H9 (cell line): Measurements from ENCODE around the gene DIP2C. TPM values are rescaled to one million over a fixed set of nuclear protein-coding genes. Genes with fewer than 3 reads are reported as not detected.

ENCODE experiments used
- DNase-seq: peaks from one replicate; pipeline ENCODE4 v3.0.0-alpha.2; 2017
- H2AFZ ChIP-seq: one replicate; pipeline ENCODE4 v1.6.1; 2013; ENCODE audit warnings: mild to moderate bottlenecking, low read length, control low read depth, moderate library complexity
- H2AK5ac ChIP-seq: 2 replicates; pipeline ENCODE4 v1.6.1; 2013; ENCODE audit warnings: low read length, control low read depth, mixed read lengths; ENCODE audit not compliant: insufficient read length
- H2BK120ac ChIP-seq: one replicate; pipeline ENCODE4 v1.6.1; 2013; ENCODE audit warnings: low read depth, mild to moderate bottlenecking, low read length, control low read depth, inconsistent platforms; ENCODE audit not compliant: poor library complexity, severe bottlenecking
- H2BK12ac ChIP-seq: 2 replicates; pipeline ENCODE4 v1.6.1; 2013; ENCODE audit warnings: low read length, control low read depth, mixed read lengths, low read depth; ENCODE audit not compliant: insufficient read length
- H2BK15ac ChIP-seq: 2 replicates; pipeline ENCODE4 v1.6.1; 2013; ENCODE audit warnings: low read depth, low read length, control low read depth
- H2BK20ac ChIP-seq: one replicate; pipeline ENCODE4 v1.6.1; 2013; ENCODE audit warnings: low read depth, mild to moderate bottlenecking, low read length, control low read depth, inconsistent platforms; ENCODE audit not compliant: poor library complexity, severe bottlenecking
- H2BK5ac ChIP-seq: 2 replicates; pipeline ENCODE4 v1.6.1; 2013; ENCODE audit warnings: low read length, control low read depth, mixed read lengths; ENCODE audit not compliant: insufficient read length
- H3K14ac ChIP-seq: 2 replicates; pipeline ENCODE4 v1.6.1; 2013; ENCODE audit warnings: low read length, control low read depth; ENCODE audit not compliant: insufficient read depth
- H3K18ac ChIP-seq: 2 replicates; pipeline ENCODE4 v1.6.1; 2013; ENCODE audit warnings: low read depth, mild to moderate bottlenecking, mixed read lengths, low read length, control low read depth; ENCODE audit not compliant: insufficient read length
- H3K23ac ChIP-seq: 2 replicates; pipeline ENCODE4 v1.6.1; 2013; ENCODE audit warnings: low read length, control low read depth, mixed read lengths, low read depth; ENCODE audit not compliant: insufficient read length
- H3K23me2 ChIP-seq: 2 replicates; pipeline ENCODE4 v1.6.1; 2013; ENCODE audit warnings: low read depth, mild to moderate bottlenecking, mixed read lengths, low read length, control low read depth; ENCODE audit not compliant: insufficient read length, poor library complexity, severe bottlenecking
- H3K27ac ChIP-seq: 2 replicates; pipeline ENCODE4 v1.5.1; 2013; ENCODE audit warnings: low read length, control low read depth, mixed read lengths, low read depth; ENCODE audit not compliant: insufficient read length
- H3K27me3 ChIP-seq: 2 replicates; pipeline ENCODE4 v1.6.1; 2013; ENCODE audit warnings: low read length, control low read depth, inconsistent platforms; ENCODE audit not compliant: insufficient read depth
- H3K4ac ChIP-seq: 2 replicates; pipeline ENCODE4 v1.6.1; 2013; ENCODE audit warnings: low read depth, mild to moderate bottlenecking, control low read depth, inconsistent platforms, low read length, moderate library complexity
- H3K4me1 ChIP-seq: 2 replicates; pipeline ENCODE4 v1.6.1; 2013; ENCODE audit warnings: low read length, control low read depth, inconsistent platforms; ENCODE audit not compliant: insufficient read depth
- H3K4me2 ChIP-seq: 2 replicates; pipeline ENCODE4 v1.6.1; 2013; ENCODE audit warnings: low read length, control low read depth, mixed read lengths; ENCODE audit not compliant: insufficient read length, insufficient read depth
- H3K56ac ChIP-seq: 2 replicates; pipeline ENCODE4 v1.6.1; 2013; ENCODE audit warnings: low read depth, mild to moderate bottlenecking, mixed read lengths, low read length, control low read depth; ENCODE audit not compliant: insufficient read length
- H3K79me1 ChIP-seq: 2 replicates; pipeline ENCODE4 v1.6.1; 2013; ENCODE audit warnings: low read depth, mild to moderate bottlenecking, moderate library complexity, low read length, control low read depth, inconsistent platforms; ENCODE audit not compliant: insufficient read depth, poor library complexity, severe bottlenecking
- H3K79me2 ChIP-seq: 2 replicates; pipeline ENCODE4 v1.6.1; 2013; ENCODE audit warnings: low read length, control low read depth, inconsistent platforms; ENCODE audit not compliant: insufficient read depth
- H3K9ac ChIP-seq: 2 replicates; pipeline ENCODE4 v1.6.1; 2013; ENCODE audit warnings: low read length, control low read depth, mixed read lengths; ENCODE audit not compliant: insufficient read length; ENCODE audit errors: extremely low read depth
- H3K9me3 ChIP-seq: one replicate; pipeline ENCODE4 v1.6.1; 2013; ENCODE audit warnings: low read depth, low read length, inconsistent platforms; ENCODE audit not compliant: control insufficient read depth
- H3T11ph ChIP-seq: one replicate; pipeline ENCODE4 v1.6.1; 2013; ENCODE audit warnings: mild to moderate bottlenecking, low read length, control low read depth, inconsistent platforms
- H4K20me1 ChIP-seq: one replicate; pipeline ENCODE4 v1.6.1; 2013; ENCODE audit not compliant: control insufficient read depth, insufficient read length, insufficient read depth
- H4K5ac ChIP-seq: 2 replicates; pipeline ENCODE4 v1.6.1; 2013; ENCODE audit warnings: low read depth, mild to moderate bottlenecking, mixed read lengths, low read length, control low read depth; ENCODE audit not compliant: insufficient read length
- H4K8ac ChIP-seq: replicated peaks from 2 replicates; pipeline ENCODE4 v1.6.1; 2013; ENCODE audit warnings: low read length, control low read depth, mixed read lengths, low read depth; ENCODE audit not compliant: insufficient read length
- H4K91ac ChIP-seq: 2 replicates; pipeline ENCODE4 v1.6.1; 2013; ENCODE audit warnings: low read depth, mild to moderate bottlenecking, moderate library complexity, mixed read lengths, low read length, control low read depth; ENCODE audit not compliant: insufficient read length
- H3K27ac Mint-ChIP-seq, 3 experiments: 2 replicates in 2 of 3; 3 replicates in 1 of 3; pipeline ENCODE4 v1.8.0; 2020 to 2021; ENCODE audit warnings: mixed read lengths in 3 of 3, mild to moderate bottlenecking in 1 of 3, moderate library complexity in 1 of 3
- H3K27me3 Mint-ChIP-seq: 2 replicates; pipeline ENCODE4 v1.8.0; 2021; ENCODE audit warnings: low read depth, mild to moderate bottlenecking, moderate library complexity, mixed read lengths
- H3K36me3 Mint-ChIP-seq, 3 experiments: 2 replicates in 2 of 3; 3 replicates in 1 of 3; pipeline ENCODE4 v1.8.0; 2020 to 2021; ENCODE audit warnings: low read depth in 3 of 3, mixed read lengths in 3 of 3; ENCODE audit not compliant: insufficient read depth in 1 of 3
- H3K4me1 Mint-ChIP-seq, 2 experiments: 2 replicates each; pipeline ENCODE4 v1.8.0; 2020; ENCODE audit warnings: mixed read lengths in 2 of 2
- H3K4me3 Mint-ChIP-seq, 2 experiments: 2 replicates in 1 of 2; 3 replicates in 1 of 2; pipeline ENCODE4 v1.8.0; 2020 to 2021; ENCODE audit warnings: mild to moderate bottlenecking in 2 of 2, mixed read lengths in 2 of 2, moderate library complexity in 1 of 2
- H3K9me3 Mint-ChIP-seq, 2 experiments: 2 replicates in 1 of 2; 3 replicates in 1 of 2; pipeline ENCODE4 v1.8.0; 2020; ENCODE audit warnings: mild to moderate bottlenecking in 2 of 2, mixed read lengths in 2 of 2, moderate library complexity in 1 of 2
- WGBS: extraction: QIAGEN DNeasy Blood & Tissue Kit; methylation state at CpG from one replicate; pipeline ENCODE4 v1.1.7; 2013; ENCODE audit warnings: missing lambda C conversion rate, low lambda C conversion rate, mixed read lengths; ENCODE audit not compliant: insufficient read length; ENCODE audit errors: extremely low coverage; 5-methylcytosine and 5-hydroxymethylcytosine counted together
- total RNA-seq: library from RNA; stranded (reverse); gene quantifications from 2 replicates; pipeline ENCODE4 v1.2.1, GENCODE V29; 2021
- TF ChIP-seq, protein P1 (sequence below): fragments of 200-600 bp; sonication (generic); conservative IDR thresholded peaks from 3 replicates; pipeline ENCODE4 v1.8.0; 2021; ENCODE audit warnings: antibody characterized with exemption, mild to moderate bottlenecking

Gene DIP2C
- total RNA-seq, 1 experiment from 2014 or later = 7.9 TPM

DNA sequence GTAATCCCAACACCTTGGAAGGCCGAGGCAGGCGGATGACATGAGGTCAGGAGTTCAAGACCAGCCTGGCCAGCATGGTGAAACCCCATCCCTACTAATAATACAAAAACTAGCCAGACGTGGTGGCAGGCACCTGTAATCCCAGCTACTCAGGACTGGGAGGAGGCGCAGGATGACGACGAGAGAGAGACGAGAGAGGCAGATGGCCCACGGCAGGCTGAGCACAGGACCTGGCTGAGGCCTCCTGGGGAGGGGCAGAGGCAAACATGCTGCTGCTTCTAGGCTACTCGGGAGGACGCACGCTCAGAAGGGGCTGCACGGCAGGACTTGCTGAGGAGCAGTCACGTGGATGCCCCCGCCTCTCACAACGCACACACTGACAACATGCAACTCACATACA, 22.4 kb downstream of the DIP2C start:
- Mint-ChIP-seq H3K4me1 (peaks cover 4 to 10% of the 10 kb centered on the region in 2 experiments), H3K27ac (no peak overlapping the region), H3K27me3 (no peaks in the 10 kb centered on the region), H3K9me3 (peaks cover 7% of the 10 kb centered on the region in 2 experiments; a peak in 3 of 5 replicates), H3K36me3 (peaks cover 0 to 3% (median 0%) of the 10 kb centered on the region in 3 experiments; a peak in 3 of 7 replicates), H3K4me3 (no peak overlapping the region)
- Histone ChIP-seq H3K14ac (no peak overlapping the region), H3K9ac (no peak overlapping the region), H3K4ac (no peak overlapping the region), H3K9me3 (no peaks in the 10 kb centered on the region), H4K20me1 (peaks cover 2% of the 10 kb centered on the region), H3K27ac (no peak overlapping the region), H3T11ph (no peak overlapping the region), H2AK5ac (no peak overlapping the region), H3K23ac (no peak overlapping the region), H2BK5ac (no peak overlapping the region), H3K79me2 (peaks cover 11% of the 10 kb centered on the region; the same call in 1 of the 2 replicates), H3K4me2 (no peak overlapping the region), H4K8ac (no peak overlapping the region), H4K91ac (no peak overlapping the region), H2BK12ac (no peak overlapping the region), H2BK20ac (no peak overlapping the region), H2BK15ac (no peak overlapping the region), H4K5ac (no peak overlapping the region), H3K18ac (no peak overlapping the region), H3K56ac (no peak overlapping the region), H3K23me2 (no peaks in the 10 kb centered on the region), H2AFZ (no peak overlapping the region), H2BK120ac (no peak overlapping the region), H3K4me1 (peaks cover 2% of the 10 kb centered on the region; the same call in 1 of the 2 replicates), H3K79me1 (peaks cover under 1% of the 10 kb centered on the region), H3K27me3 (no peaks in the 10 kb centered on the region)
- no CpG with 5 or more reads among the region's 15 CpGs for WGBS
- TF ChIP-seq, protein P1, sequence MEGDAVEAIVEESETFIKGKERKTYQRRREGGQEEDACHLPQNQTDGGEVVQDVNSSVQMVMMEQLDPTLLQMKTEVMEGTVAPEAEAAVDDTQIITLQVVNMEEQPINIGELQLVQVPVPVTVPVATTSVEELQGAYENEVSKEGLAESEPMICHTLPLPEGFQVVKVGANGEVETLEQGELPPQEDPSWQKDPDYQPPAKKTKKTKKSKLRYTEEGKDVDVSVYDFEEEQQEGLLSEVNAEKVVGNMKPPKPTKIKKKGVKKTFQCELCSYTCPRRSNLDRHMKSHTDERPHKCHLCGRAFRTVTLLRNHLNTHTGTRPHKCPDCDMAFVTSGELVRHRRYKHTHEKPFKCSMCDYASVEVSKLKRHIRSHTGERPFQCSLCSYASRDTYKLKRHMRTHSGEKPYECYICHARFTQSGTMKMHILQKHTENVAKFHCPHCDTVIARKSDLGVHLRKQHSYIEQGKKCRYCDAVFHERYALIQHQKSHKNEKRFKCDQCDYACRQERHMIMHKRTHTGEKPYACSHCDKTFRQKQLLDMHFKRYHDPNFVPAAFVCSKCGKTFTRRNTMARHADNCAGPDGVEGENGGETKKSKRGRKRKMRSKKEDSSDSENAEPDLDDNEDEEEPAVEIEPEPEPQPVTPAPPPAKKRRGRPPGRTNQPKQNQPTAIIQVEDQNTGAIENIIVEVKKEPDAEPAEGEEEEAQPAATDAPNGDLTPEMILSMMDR = no peak
- DNase-seq = no peak
